ENCODE data around the gene XPR1.
"Not testable (repeated sequence)": the region's sequence is repeated elsewhere in the genome, so short reads cannot be mapped to it uniquely, and the experiment has no call there.

The XPR1 gene

GRCh38 chr1:180646093-180646492 is 14.3 kb downstream of the XPR1 start:
- no peak for DNase-seq

DNA sequence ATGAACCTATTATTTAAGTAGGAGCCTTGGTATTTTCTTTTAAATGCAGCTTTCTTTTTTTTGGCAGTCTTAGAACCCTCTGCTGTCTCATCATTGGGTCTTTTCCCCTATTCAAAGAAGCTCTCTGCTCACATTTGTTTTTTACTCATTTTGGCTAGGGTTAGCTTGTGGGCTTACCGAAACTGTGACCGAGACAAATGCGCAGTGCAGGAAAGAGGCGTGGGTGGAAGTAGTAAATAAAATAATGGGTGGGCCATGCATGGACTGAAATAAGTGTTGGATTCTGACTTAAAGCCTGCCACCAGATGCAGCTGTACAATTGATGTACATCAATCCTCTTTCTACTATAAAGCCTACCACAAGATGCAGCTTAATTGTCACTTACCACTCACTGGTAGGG is 14.7 kb downstream of the XPR1 start:
- no peak for DNase-seq

DNA sequence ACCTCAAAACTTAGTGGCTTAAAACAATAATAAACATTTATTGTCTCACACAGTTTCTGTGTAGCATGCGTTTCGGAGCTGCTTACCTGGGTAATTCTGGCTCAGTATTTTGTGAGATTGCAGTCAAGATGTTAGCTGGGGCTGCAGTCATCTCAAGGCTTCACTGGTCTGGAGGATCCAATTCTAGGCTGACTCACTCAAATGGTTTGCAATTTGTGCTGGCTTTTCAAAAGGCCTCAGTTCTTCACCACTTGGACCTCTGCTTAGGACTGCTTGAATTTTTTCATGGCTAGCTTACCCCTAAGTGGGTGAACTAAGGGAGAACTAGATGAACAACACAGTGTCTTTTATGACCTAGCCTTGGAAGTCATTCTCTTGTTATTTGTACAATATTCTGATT is 21.0 kb downstream of the XPR1 start:
- peak; percentile 13 for DNase-seq

GRCh38 chr1:180662709-180663108 is 30.9 kb downstream of the XPR1 start:
- DNase-seq: no peak

GRCh38 chr1:180670681-180671080 is 38.9 kb downstream of the XPR1 start:
- DNase-seq: no peak

DNA sequence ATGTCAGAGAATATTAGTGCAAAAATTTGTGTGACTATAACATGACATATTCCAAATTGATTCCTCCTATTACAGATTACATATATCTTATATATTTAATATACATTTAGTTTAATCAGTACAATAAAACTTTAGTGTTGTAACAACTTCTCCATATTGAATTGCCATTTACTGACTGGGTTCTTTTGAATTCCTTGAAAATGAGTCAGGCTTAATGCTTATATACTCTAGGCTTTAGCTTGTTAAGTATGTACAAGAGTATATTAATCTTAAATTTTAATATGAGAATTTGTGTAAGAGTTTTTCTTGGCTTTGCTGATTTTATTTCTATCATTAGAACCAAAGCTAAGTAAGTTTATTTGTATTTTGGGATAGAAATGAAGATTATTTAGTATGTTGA is 40.3 kb downstream of the XPR1 start:
- DNase-seq: peak; percentile 31

GRCh38 chr1:180672505-180672904 is 40.7 kb downstream of the XPR1 start:
- no peak for DNase-seq

- DNase-seq: peak; percentile 6
These were observed 43.0 kb downstream of the XPR1 start for GRCh38 chr1:180674603-180675530.

DNA sequence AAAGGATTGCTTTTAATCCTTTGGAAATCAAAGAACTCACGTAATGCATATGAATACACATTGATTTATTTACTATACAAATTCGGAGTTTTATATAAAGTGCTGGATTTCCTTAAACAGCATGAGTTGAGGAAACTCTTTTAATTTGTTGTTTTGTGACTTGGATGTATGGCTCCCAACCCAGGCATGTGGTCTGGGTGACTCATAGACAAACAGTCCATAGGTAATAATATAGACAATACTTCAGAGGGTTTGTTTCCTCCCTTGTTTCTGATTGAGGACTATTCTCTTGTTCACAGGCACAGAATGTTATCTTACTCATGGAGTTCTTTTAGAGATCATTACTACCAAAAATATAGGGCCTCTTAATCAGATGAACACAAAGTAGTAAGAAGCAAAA is 43.8 kb downstream of the XPR1 start:
- peak; percentile 4 for DNase-seq

GRCh38 chr1:180680558-180681144 is 48.8 kb downstream of the XPR1 start:
- DNase-seq: peak; percentile 51

- DNase-seq: not testable (repeated sequence)
These were observed 51.3 kb downstream of the XPR1 start for GRCh38 chr1:180683117-180683516.

- DNase-seq: no peak
These were observed 59.6 kb downstream of the XPR1 start for GRCh38 chr1:180691322-180691913.

GRCh38 chr1:180693564-180694244 is 61.9 kb downstream of the XPR1 start:
- no peak for DNase-seq

- no peak for DNase-seq
These were observed 63.5 kb downstream of the XPR1 start for GRCh38 chr1:180695282-180695681.

DNA sequence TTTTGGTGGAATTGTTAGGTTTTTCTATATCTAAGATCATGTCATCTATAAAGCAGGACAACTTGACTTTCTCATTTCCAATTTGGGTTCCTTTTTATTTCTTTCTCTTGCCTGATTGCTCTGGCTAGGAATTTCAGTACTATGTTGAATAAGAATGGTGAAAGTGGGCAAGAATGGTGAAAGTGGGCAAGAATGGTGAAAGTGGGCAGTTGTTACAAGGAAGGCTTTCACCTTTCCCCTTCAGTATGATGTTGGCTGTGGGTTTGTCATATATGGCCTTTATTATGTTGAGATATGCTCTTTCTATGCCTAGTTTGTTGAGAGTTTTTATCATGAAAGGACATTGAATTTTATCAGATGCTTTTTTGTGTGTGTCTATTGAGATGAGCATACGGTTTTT is 64.5 kb downstream of the XPR1 start:
- DNase-seq: no peak

DNA sequence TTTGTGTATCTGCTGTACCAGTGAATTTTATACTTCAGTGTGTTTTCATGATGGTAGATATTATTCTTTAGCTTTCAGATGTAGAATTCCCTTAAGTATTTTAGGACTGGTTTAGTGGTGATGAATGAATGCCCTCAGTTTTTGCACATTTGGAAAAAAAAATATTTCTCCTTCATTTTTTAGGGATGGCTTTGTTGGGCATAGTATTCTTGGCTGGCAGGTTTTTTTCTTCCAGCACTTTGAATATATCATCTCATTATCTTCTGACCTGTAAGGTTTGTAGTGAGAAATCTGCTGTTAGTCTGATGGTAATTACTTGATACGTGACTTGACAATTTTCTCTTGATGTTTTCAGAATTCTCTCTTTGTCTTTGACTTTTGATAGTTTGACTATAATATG is 66.8 kb downstream of the XPR1 start:
- no peak for DNase-seq

- not testable (repeated sequence) for DNase-seq
These were observed 70.6 kb downstream of the XPR1 start for GRCh38 chr1:180702376-180702775.

DNA sequence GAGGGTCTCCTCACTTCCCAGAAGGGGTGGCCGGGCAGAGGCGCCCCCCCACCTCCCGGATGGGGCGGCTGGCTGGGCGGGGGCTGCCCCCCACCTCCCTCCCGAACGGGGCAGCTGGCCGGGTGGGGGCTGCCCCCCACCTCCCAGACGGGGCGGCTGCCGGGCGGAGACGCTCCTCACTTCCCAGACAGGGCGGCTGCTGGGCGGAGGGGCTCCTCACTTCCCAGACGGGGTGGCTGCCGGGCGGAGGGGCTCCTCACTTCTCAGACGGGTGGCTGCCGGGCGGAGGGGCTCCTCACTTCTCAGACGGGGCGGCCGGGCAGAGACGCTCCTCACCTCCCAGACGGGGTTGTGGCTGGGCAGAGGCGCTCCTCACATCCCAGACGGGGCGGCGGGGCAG is 78.9 kb downstream of the XPR1 start:
- not testable (repeated sequence) for DNase-seq

- DNase-seq: not testable (repeated sequence)
These were observed 79.4 kb downstream of the XPR1 start for GRCh38 chr1:180711260-180711659.

GRCh38 chr1:180720753-180721152 is 88.9 kb downstream of the XPR1 start:
- DNase-seq: no peak

GRCh38 chr1:180722586-180722985 is 90.8 kb downstream of the XPR1 start:
- DNase-seq: no peak

DNA sequence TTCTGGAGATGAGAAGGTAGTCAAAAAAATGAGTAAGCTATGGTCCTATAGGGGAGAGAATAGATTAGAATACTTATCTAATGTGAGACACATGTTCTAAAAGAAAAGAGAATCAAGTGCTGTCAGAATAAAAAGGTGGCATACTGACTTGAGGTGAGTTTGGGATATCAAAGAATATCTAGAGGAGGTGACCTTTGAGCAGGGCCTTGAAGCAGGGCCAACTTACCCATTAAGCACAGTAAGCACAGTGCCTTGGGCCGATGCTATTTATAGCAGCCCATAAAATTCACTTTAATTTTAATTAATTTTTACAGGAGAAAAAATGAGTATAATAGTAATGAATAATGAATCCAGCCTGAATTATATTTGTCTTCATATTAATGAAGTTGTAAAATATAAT is 92.2 kb downstream of the XPR1 start:
- no peak for DNase-seq

- DNase-seq: not testable (repeated sequence)
These were observed 94.2 kb downstream of the XPR1 start for GRCh38 chr1:180726024-180726423.

Data from fibroblast of skin of right quadriceps (primary cell).